Erythroblast (primary cell): Measurements from ENCODE around the gene SPG11.
"Not testable (repeated sequence)": the region's sequence is repeated elsewhere in the genome, so short reads cannot be mapped to it uniquely, and the experiment has no call there.

Experiments used
- DNase-seq, 2 experiments: peaks; one replicate each; lab custom pipeline; 2025; lab: John Stamatoyannopoulos, UW
- GATA1 ChIP-seq: IDR thresholded peaks from 2 replicates; pipeline ENCODE4 v1.6.1; 2011; ENCODE audit warnings: low read depth, mild to moderate bottlenecking, control low read depth, low read length, moderate library complexity
- POLR2A ChIP-seq: IDR thresholded peaks from 2 replicates; pipeline ENCODE4 v1.6.1; 2011; ENCODE audit warnings: mild to moderate bottlenecking, low read length

Gene SPG11

GRCh38 chr15:44694416-44694815, 31.0 kb upstream of the SPG11 start:
- TF ChIP-seq GATA1 (no peak), POLR2A (no peak)
- DNase-seq = no peak

- TF ChIP-seq GATA1 = no peak
- TF ChIP-seq POLR2A = no peak
- no peak for DNase-seq
Observed at GRCh38 chr15:44692659-44693058, 29.2 kb upstream of the SPG11 start.

DNA sequence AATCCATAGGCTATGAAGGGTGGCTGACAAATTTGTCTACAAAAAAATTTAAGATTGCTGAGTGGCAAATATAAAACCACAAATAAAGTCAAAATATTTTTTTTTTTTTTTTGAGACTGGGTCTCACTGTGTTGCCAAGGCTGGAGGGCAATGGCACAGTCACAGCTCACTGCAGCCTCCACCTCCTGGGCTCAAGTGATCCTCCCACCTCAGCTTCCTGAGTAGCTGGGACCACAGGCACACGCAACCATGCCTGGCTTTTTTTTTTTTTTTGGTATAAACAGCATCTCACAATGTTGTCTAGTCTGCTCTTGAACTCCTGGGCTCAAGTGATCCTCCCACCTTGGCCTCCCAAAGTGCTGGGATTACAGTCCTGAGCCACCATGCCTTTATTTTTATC, 26.8 kb upstream of the SPG11 start:
- not testable (repeated sequence) for DNase-seq

DNA sequence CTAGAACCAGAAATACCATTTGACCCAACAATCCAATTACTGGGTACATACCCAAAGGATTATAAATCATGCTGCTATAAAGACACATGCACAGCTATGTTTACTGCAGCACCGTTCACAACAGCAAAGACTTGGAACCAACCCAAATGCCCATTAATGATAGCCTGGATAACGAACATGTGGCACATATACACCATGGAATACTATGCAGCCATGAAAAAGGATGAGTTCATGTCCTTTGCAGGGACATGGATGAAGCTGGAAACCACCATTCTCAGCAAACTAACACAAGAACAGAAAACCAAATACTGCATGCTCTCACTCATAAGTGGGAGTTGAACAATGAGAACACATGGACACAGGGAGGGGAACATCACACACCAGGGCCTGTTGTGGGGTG, 25.9 kb upstream of the SPG11 start:
- not testable (repeated sequence) for DNase-seq

- peak in 1 of 2 experiments; percentile 20 for DNase-seq
Observed at GRCh38 chr15:44682809-44683682, 19.6 kb upstream of the SPG11 start.

DNA sequence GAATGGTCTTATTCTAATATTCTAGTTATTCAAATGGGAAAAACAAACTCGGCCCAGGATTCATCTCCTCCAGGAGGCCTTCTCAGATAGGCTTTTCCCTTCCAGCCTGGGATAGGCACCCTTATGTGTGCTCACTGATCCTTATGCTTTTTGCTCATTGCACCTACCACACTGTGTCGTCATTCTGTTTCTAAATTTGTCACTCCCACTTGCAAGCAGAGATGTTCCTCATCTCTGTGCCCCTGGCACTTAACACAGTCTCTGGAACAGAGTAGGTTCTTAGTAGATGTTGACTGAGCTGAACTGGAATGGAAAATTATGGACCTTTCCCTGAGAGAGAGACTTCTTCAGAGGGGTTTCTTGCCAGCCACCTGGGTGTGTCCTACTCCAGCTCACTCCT, 18.7 kb upstream of the SPG11 start:
- DNase-seq = no peak
- no peak for TF ChIP-seq POLR2A
- TF ChIP-seq GATA1 = no peak

DNA sequence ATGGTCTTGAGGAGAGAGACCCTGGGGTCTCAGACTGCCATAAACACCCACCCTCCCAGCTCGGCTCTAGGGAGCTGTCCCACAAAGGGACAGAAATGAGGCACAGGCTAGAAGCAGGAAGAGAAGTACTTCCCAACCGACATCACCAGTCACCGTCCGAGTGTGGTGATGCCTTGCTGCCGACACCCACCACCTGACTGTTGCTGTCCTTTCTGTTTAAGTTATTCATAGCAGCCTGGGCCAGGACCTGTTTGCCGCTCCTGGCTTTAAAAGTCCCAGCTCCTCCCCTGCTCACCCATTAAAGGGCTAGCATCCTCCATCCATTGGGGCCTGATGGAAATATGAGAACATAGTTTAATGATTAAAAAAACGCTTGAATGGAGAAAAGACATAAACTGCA, 13.2 kb upstream of the SPG11 start:
- no peak for DNase-seq
- TF ChIP-seq POLR2A = no peak
- TF ChIP-seq GATA1 = no peak

DNA sequence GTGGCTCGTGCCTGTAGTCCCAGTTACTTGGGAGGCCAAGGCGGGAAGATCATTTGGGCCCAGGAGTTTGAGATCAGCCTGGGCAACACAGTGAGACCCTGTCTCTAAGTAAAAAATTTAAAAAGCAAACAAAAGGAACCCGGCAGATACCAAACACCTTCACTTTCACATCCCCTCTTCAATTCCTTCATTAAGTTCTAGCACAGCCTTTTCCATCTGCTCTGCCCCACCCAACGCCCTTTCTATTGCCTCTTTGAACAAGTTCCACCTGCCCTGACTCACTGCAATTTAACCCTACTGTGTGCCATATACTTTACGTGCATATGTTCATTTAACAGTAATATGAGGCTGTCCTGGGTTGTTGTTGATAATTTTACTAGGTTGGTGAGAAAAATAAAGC, 12.4 kb upstream of the SPG11 start:
- TF ChIP-seq GATA1 (no peak), POLR2A (no peak)
- no peak for DNase-seq

GRCh38 chr15:44673639-44674038, 10.2 kb upstream of the SPG11 start:
- no peak for DNase-seq
- TF ChIP-seq POLR2A (no peak), GATA1 (no peak)

DNA sequence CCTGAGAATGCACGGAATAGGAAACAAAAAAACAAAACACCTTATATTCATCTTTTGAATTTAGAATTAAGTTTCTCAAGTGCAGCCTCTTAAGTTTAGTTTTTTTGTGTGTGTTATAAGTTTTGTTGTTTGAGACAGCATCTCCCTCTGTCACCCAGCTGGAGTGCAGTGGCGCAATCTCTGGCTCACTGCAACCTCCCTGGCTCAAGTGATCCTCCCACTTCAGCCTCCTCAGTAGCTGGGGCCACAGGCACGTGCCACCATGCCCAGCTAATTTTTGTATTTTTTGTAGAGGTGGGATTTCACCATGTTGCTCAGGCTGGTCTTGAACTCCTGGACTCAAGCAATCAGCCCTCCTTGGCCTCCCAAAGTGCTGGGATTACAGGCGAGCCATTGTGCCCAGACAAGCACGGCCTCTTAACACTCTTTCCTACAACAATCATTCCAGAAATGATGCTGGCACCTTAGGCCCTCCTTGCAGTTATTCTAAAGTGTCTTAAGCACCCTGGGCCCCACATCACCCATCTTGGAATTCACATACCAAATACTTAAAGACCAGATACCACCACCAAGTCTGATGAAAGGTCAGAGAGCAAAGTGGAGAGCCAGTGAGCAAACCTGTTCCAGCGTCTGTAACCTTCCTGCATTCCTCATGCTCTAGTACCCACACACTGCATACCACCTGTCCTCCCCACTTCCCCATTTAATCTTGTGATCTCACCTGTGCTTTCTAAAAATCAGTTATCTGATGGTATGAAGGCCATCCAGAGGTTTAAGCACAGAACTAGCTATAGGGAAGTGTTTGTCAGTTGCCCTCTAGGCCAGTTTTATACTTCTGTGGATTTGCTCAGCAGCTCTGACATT, 6.9 kb upstream of the SPG11 start:
- no peak for TF ChIP-seq GATA1
- TF ChIP-seq POLR2A = no peak
- DNase-seq = no peak

DNA sequence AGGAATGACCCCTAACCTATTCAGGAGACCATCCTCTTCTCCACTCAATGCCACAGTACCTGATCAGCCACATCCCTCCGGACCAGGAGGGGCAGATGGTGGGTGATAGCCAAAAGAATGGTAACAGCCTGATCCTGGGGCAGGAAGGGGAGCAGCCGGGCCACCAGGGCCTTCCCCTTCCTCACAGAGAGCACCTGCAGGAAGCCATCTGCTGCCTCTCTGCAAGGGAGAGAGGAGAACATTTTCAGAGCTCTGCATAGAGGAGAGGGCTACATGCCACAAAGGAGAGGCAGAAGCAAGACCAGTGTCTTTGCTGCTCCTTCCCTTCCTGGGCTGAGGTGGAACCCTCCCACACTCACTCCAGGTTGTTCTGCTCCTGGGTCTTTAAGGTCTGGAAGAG, 5.5 kb upstream of the SPG11 start:
- TF ChIP-seq POLR2A (no peak), GATA1 (no peak)
- DNase-seq = no peak

DNA sequence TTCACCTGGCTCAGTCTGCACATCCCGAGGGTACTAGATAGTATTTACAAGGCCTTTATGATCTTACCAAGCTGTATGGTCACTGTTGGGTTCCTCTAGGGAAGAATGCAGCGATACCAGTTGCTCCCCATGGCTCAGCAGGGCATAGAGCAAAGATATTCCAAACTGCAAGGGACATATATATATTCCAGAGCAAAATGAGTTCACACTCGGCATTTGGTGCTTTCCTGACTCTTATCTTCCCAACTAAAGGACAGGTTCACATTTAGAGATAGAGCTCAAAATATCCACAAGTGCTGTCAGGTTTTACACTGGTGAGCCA, 3.5 kb upstream of the SPG11 start:
- no peak for DNase-seq
- TF ChIP-seq GATA1 (no peak), POLR2A (no peak)

DNA sequence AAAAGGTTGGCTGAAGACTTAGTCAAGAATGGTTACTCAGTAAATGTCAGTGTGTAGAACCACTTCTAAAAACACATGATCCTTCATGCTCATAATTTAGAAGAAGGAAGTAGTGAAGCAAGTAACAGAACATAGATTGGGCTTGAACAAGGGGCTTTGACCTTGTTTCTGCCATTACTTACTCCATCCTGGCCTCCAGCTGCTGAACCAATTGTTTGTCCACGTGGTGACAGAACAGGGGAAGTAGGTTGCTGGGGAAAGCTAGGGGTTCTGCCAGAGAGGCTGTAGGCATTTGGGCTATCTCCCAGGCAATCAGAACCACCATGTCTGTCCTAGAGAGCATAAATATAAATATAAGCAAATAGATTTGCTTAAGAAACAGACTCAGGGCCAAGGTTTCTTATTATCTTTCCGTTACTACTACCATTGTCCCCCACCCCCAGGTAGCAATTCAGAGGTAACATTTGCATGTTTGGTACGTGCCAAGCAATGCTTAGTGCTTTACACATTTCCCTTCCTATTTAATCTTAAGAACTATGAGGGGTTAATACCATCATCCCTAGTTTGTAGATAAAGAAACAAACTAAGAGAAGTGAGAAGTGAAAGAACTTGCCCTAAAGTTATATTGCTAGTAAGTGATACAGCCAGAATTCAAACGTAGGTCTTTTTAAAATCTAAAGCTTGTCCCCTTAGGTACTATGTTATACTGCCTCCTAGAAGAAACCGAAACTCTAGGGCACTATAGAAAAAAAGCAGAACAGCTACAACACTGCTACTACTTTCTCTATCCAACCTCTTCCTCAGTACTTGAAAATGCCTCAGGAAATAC, 3.0 kb upstream of the SPG11 start:
- DNase-seq = no peak

More for the DNA sequence above, 3.0 kb upstream of the SPG11 start:
- TF ChIP-seq POLR2A (no peak), GATA1 (no peak)
